ENCODE measurements around the gene GDF7.

GDF7 gene

DNA sequence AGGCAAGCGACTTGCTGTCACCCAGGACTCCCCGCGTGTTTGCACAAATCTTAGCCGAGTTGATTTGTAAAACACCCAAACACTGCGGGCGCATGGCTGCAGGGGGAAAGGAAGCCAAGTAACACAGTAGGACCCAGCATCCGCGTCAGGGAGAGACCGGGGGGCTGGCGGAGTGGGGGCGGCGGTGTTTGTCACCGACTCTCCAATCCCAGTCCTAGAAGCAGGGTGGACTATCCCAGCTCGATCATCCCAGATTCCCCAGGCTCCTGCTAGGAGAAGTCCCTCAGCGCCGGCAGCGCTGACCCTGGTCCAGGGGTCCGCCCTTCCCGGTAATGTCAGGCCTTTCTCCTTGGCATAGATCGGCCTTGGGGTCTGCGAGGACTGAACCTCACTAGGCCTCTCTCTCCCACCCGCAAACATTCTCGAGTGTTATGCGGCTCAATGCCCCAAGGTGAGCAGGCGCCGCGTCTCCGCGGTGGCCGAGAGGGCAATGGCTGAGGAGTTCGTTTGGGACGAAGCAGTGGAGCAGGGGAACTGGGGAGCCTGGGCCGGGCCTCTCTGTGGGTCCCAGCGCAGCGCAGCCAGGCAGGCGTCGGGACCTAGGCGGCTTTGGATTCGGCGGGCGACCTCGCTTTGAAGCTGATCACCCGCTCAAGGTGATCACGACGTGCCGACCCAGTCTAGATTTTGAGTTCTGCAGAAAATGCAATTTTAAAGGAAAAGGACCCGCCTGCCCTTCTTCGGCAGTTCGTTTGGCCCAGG is 1.5 kb upstream of the GDF7 start:
- Histone ChIP-seq H3K4me3 (ENCODE audit: insufficient read depth in 1 of 2, low read depth in 1 of 2, low read length in 2 of 2) (peak overlapping the region in 1 of 2 experiments; percentile 74), H3K18ac (ENCODE audit: low read depth in 1 of 2, low read length in 2 of 2) (no peak overlapping the region), H2BK120ac (ENCODE audit: low read depth, low read length) (no peak overlapping the region), H3K4ac (ENCODE audit: low read depth in 1 of 2, low read length in 2 of 2) (no peak overlapping the region), H3K4me1 (ENCODE audit: control insufficient read depth, insufficient read depth, low read depth, low read length) (peaks cover 44% of the 10 kb centered on the region), H3K9ac (ENCODE audit: low read length) (no peak overlapping the region), H2BK15ac (ENCODE audit: low read depth, poor library complexity, severe bottlenecking) (no peak overlapping the region), H3K27me3 (ENCODE audit: control insufficient read depth in 1 of 2, insufficient read depth in 1 of 2, low read length in 2 of 2) (peaks cover 44 to 81% of the 10 kb centered on the region in 2 experiments), H4K91ac (ENCODE audit: low read length) (no peak overlapping the region), H3K36me3 (ENCODE audit: control insufficient read depth in 1 of 2, insufficient read depth in 2 of 2, low read depth in 1 of 2, low read length in 2 of 2) (peaks cover 0 to 11% of the 10 kb centered on the region in 2 experiments), H3K9me3 (ENCODE audit: control insufficient read depth, low read length) (no peaks in the 10 kb centered on the region), H3K14ac (ENCODE audit: low read length in 2 of 2) (no peak overlapping the region), H3K79me1 (replicated peaks; ENCODE audit: low read length, poor library complexity, severe bottlenecking) (peaks cover 9% of the 10 kb centered on the region), H2AFZ (ENCODE audit: low read depth, low read length) (no peak overlapping the region), H3K23ac (ENCODE audit: low read length in 2 of 2) (no peak overlapping the region), H3K4me2 (ENCODE audit: low read length, poor library complexity, severe bottlenecking) (peak overlapping the region; percentile 85), H2BK5ac (ENCODE audit: low read depth, low read length, poor library complexity, severe bottlenecking) (no peak overlapping the region), H3K27ac (ENCODE audit: low read length, poor library complexity, severe bottlenecking) (no peak overlapping the region), H4K8ac (ENCODE audit: low read length) (no peak overlapping the region), H2BK12ac (ENCODE audit: low read length in 2 of 2) (no peak overlapping the region), H2AK5ac (ENCODE audit: low read length, severe bottlenecking) (no peak overlapping the region)
- no peak for DNase-seq
- WGBS = 5% methylated on average over 47 of the region's 49 CpGs

- Histone ChIP-seq H2BK120ac (ENCODE audit: low read depth, low read length) (no peak overlapping the region), H3K9ac (ENCODE audit: low read length) (no peak overlapping the region), H3K4me1 (ENCODE audit: control insufficient read depth, insufficient read depth, low read depth, low read length) (peaks cover 44% of the 10 kb centered on the region), H2AFZ (ENCODE audit: low read depth, low read length) (no peak overlapping the region), H3K9me3 (ENCODE audit: control insufficient read depth, low read length) (no peaks in the 10 kb centered on the region), H3K23ac (ENCODE audit: low read length in 2 of 2) (no peak overlapping the region), H3K27ac (ENCODE audit: low read length, poor library complexity, severe bottlenecking) (peak overlapping the region; percentile 16), H2AK5ac (ENCODE audit: low read length, severe bottlenecking) (no peak overlapping the region), H2BK12ac (ENCODE audit: low read length in 2 of 2) (peak overlapping the region in 1 of 2 experiments; percentile 10), H3K36me3 (ENCODE audit: control insufficient read depth in 1 of 2, insufficient read depth in 2 of 2, low read depth in 1 of 2, low read length in 2 of 2) (peaks cover 0 to 16% of the 10 kb centered on the region in 2 experiments), H4K91ac (ENCODE audit: low read length) (no peak overlapping the region), H3K14ac (ENCODE audit: low read length in 2 of 2) (no peak overlapping the region), H3K4me3 (ENCODE audit: insufficient read depth in 1 of 2, low read depth in 1 of 2, low read length in 2 of 2) (peak overlapping the region; percentile 24 to 74), H2BK5ac (ENCODE audit: low read depth, low read length, poor library complexity, severe bottlenecking) (no peak overlapping the region), H3K4me2 (ENCODE audit: low read length, poor library complexity, severe bottlenecking) (peak overlapping the region; percentile 85), H2BK15ac (ENCODE audit: low read depth, poor library complexity, severe bottlenecking) (no peak overlapping the region), H3K18ac (ENCODE audit: low read depth in 1 of 2, low read length in 2 of 2) (no peak overlapping the region), H3K4ac (ENCODE audit: low read depth in 1 of 2, low read length in 2 of 2) (no peak overlapping the region), H3K79me1 (replicated peaks; ENCODE audit: low read length, poor library complexity, severe bottlenecking) (peaks cover 9% of the 10 kb centered on the region), H3K27me3 (ENCODE audit: control insufficient read depth in 1 of 2, insufficient read depth in 1 of 2, low read length in 2 of 2) (peaks cover 39 to 86% of the 10 kb centered on the region in 2 experiments), H4K8ac (ENCODE audit: low read length) (no peak overlapping the region)
- WGBS = 3% methylated on average over 34 of the region's 34 CpGs
- DNase-seq = no peak
Observed at GRCh38 chr2:20666005-20666303, 990 bp upstream of the GDF7 start.

DNA sequence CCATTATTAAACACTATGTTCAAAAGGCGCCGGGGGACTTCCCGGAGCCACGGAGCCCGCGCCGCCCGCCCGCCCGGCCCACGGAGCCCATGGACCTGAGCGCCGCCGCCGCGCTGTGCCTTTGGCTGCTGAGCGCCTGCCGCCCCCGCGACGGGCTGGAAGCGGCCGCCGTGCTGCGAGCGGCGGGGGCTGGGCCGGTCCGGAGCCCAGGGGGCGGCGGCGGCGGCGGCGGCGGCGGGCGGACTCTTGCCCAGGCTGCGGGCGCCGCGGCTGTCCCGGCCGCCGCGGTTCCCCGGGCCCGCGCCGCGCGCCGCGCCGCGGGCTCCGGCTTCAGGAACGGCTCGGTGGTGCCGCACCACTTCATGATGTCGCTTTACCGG is 197 bp downstream of the GDF7 start:
- DNase-seq = no peak
- no peak overlapping the region for H3K4ac ChIP-seq (ENCODE audit: low read depth in 1 of 2, low read length in 2 of 2)
- H3K9me3 ChIP-seq (ENCODE audit: control insufficient read depth, low read length) = no peaks in the 10 kb centered on the region
- H3K27me3 ChIP-seq (ENCODE audit: control insufficient read depth in 1 of 2, insufficient read depth in 1 of 2, low read length in 2 of 2) = peaks cover 31 to 92% of the 10 kb centered on the region in 2 experiments
- H3K4me3 ChIP-seq (ENCODE audit: insufficient read depth in 1 of 2, low read depth in 1 of 2, low read length in 2 of 2) = peak overlapping the region in 1 of 2 experiments; percentile 74
- H2BK15ac ChIP-seq (ENCODE audit: low read depth, poor library complexity, severe bottlenecking) = no peak overlapping the region
- peaks cover 45% of the 10 kb centered on the region for H3K4me1 ChIP-seq (ENCODE audit: control insufficient read depth, insufficient read depth, low read depth, low read length)
- H3K79me1 ChIP-seq (replicated peaks; ENCODE audit: low read length, poor library complexity, severe bottlenecking) = peaks cover 9% of the 10 kb centered on the region
- H4K91ac ChIP-seq (ENCODE audit: low read length) = no peak overlapping the region
- no peak overlapping the region for H2AFZ ChIP-seq (ENCODE audit: low read depth, low read length)
- no peak overlapping the region for H2BK12ac ChIP-seq (ENCODE audit: low read length in 2 of 2)
- no peak overlapping the region for H3K14ac ChIP-seq (ENCODE audit: low read length in 2 of 2)
- no peak overlapping the region for H2BK5ac ChIP-seq (ENCODE audit: low read depth, low read length, poor library complexity, severe bottlenecking)
- peaks cover 0 to 26% of the 10 kb centered on the region in 2 experiments for H3K36me3 ChIP-seq (ENCODE audit: control insufficient read depth in 1 of 2, insufficient read depth in 2 of 2, low read depth in 1 of 2, low read length in 2 of 2)
- H2BK120ac ChIP-seq (ENCODE audit: low read depth, low read length) = no peak overlapping the region
- H3K18ac ChIP-seq (ENCODE audit: low read depth in 1 of 2, low read length in 2 of 2) = peak overlapping the region in 1 of 2 experiments; percentile 42
- H3K27ac ChIP-seq (ENCODE audit: low read length, poor library complexity, severe bottlenecking) = no peak overlapping the region
- H4K8ac ChIP-seq (ENCODE audit: low read length) = no peak overlapping the region
- no peak overlapping the region for H3K9ac ChIP-seq (ENCODE audit: low read length)
- 0% methylated on average over 10 of the region's 62 CpGs for WGBS
- no peak overlapping the region for H3K23ac ChIP-seq (ENCODE audit: low read length in 2 of 2)
- H3K4me2 ChIP-seq (ENCODE audit: low read length, poor library complexity, severe bottlenecking) = peak overlapping the region; percentile 64
- no peak overlapping the region for H2AK5ac ChIP-seq (ENCODE audit: low read length, severe bottlenecking)

DNA sequence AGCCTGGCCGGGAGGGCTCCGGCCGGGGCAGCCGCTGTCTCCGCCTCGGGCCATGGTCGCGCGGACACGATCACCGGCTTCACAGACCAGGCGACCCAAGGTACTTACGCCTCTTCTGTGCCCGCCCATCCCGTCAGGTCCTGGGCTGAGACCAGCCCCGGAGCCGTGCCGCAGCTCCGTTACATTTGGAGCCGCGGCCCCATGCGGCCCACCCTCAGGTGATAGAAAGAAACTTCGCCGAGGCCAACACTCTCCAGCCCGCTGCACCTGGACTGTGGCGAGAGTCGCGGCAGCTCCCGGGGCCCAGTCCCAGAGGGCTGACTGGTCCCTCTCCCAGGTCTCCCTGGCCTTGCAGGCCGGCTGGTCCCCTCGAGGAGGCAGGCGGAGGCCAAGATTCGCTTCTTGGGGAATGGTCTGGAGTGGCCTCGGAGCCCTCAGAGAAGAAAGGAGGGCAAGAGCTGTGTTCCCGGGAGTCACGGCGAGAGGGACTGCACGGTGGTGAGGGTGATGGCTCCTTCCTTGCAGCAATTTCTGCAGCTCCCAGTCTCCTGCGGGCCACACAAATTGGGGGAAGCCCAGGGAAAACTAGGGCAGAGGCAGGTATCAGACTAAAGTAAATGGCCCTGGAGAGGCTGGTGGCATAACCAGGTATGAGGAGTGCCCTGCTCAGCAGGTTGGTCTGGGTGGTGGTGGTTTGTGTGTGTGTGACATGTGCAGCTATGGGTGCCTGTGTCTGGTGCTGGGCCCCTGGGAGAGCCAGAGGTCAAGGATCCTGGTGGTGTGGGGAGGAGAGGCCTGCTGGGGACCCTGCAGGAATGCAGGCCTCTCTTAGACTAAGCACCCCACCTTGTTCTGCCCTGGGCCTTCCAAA is 822 bp downstream of the GDF7 start:
- no peak overlapping the region for H4K91ac ChIP-seq (ENCODE audit: low read length)
- H2AFZ ChIP-seq (ENCODE audit: low read depth, low read length) = no peak overlapping the region
- H3K4ac ChIP-seq (ENCODE audit: low read depth in 1 of 2, low read length in 2 of 2) = no peak overlapping the region
- peaks cover 10% of the 10 kb centered on the region for H3K79me1 ChIP-seq (replicated peaks; ENCODE audit: low read length, poor library complexity, severe bottlenecking)
- WGBS = 16% methylated on average over 39 of the region's 39 CpGs
- H3K27me3 ChIP-seq (ENCODE audit: control insufficient read depth in 1 of 2, insufficient read depth in 1 of 2, low read length in 2 of 2) = peaks cover 25 to 92% of the 10 kb centered on the region in 2 experiments
- peak overlapping the region in 1 of 2 experiments; percentile 42 for H3K18ac ChIP-seq (ENCODE audit: low read depth in 1 of 2, low read length in 2 of 2)
- no peak overlapping the region for H3K14ac ChIP-seq (ENCODE audit: low read length in 2 of 2)
- H4K8ac ChIP-seq (ENCODE audit: low read length) = no peak overlapping the region
- H3K36me3 ChIP-seq (ENCODE audit: control insufficient read depth in 1 of 2, insufficient read depth in 2 of 2, low read depth in 1 of 2, low read length in 2 of 2) = peaks cover 0 to 31% of the 10 kb centered on the region in 2 experiments
- H2AK5ac ChIP-seq (ENCODE audit: low read length, severe bottlenecking) = no peak overlapping the region
- no peak overlapping the region for H3K27ac ChIP-seq (ENCODE audit: low read length, poor library complexity, severe bottlenecking)
- H3K9ac ChIP-seq (ENCODE audit: low read length) = no peak overlapping the region
- H3K23ac ChIP-seq (ENCODE audit: low read length in 2 of 2) = no peak overlapping the region
- peaks cover 46% of the 10 kb centered on the region for H3K4me1 ChIP-seq (ENCODE audit: control insufficient read depth, insufficient read depth, low read depth, low read length)
- H2BK5ac ChIP-seq (ENCODE audit: low read depth, low read length, poor library complexity, severe bottlenecking) = no peak overlapping the region
- peak overlapping the region; percentile 64 for H3K4me2 ChIP-seq (ENCODE audit: low read length, poor library complexity, severe bottlenecking)
- H2BK15ac ChIP-seq (ENCODE audit: low read depth, poor library complexity, severe bottlenecking) = peak overlapping the region; percentile 44
- H3K9me3 ChIP-seq (ENCODE audit: control insufficient read depth, low read length) = no peaks in the 10 kb centered on the region
- DNase-seq = no peak
- H2BK12ac ChIP-seq (ENCODE audit: low read length in 2 of 2) = no peak overlapping the region
- no peak overlapping the region for H2BK120ac ChIP-seq (ENCODE audit: low read depth, low read length)
- H3K4me3 ChIP-seq (ENCODE audit: insufficient read depth in 1 of 2, low read depth in 1 of 2, low read length in 2 of 2) = peak overlapping the region in 1 of 2 experiments; percentile 74

Measured in mesenchymal stem cell (in vitro differentiated cells and primary cell).